ENCODE results near the gene C1QTNF4. TPM values are rescaled to one million over a fixed set of nuclear protein-coding genes. Genes with fewer than 3 reads are reported as not detected.

The C1QTNF4 gene
- total RNA-seq, 1 donor from 2014 or later: 1.3 TPM

DNA sequence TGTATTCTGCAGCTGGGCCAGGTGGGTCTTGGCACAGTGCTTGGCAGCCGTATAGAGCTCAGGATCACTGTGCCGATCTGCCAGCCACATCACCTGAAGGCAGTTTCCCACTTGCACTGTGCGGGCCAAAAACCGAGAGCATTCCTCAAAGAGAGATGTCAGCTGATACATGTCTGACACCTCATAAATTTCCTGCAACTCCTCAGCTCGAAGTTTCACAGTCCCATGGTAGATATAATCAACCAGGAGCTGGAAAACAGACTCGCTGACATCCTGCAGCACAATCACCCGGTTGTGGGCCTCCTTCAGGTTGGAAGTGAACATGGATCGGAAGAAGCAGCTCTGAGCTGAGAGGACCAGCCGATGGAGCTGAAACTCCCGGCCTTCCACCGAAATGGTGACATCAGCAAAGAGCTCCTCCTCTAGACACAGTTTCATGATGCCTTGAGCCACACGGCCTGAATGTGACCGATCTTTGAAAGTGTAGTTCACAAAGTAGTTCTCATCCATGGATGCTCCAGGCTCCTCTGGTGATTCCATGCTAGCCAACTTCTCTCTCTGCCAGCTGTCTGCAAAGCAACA lies 16.7 kb downstream of the C1QTNF4 start:
- no peaks in the 10 kb centered on the region for H3K9me3 ChIP-seq
- H3K4me1 ChIP-seq: peaks cover 34% of the 10 kb centered on the region
- ATAC-seq (no peak), DNase-seq (peak; percentile 20)
- no peak overlapping the region for H3K27ac ChIP-seq
- H3K4me3 ChIP-seq: peak overlapping the region; percentile 86
- peaks cover 74% of the 10 kb centered on the region for H3K36me3 ChIP-seq
- intact Hi-C loops (cut with DNase I): no loop called here
- no peaks in the 10 kb centered on the region for H3K27me3 ChIP-seq (ENCODE audit: low read depth)
- TF ChIP-seq, protein P1, sequence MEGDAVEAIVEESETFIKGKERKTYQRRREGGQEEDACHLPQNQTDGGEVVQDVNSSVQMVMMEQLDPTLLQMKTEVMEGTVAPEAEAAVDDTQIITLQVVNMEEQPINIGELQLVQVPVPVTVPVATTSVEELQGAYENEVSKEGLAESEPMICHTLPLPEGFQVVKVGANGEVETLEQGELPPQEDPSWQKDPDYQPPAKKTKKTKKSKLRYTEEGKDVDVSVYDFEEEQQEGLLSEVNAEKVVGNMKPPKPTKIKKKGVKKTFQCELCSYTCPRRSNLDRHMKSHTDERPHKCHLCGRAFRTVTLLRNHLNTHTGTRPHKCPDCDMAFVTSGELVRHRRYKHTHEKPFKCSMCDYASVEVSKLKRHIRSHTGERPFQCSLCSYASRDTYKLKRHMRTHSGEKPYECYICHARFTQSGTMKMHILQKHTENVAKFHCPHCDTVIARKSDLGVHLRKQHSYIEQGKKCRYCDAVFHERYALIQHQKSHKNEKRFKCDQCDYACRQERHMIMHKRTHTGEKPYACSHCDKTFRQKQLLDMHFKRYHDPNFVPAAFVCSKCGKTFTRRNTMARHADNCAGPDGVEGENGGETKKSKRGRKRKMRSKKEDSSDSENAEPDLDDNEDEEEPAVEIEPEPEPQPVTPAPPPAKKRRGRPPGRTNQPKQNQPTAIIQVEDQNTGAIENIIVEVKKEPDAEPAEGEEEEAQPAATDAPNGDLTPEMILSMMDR (IDR thresholded peaks at IDR 0.05): no peak

DNA sequence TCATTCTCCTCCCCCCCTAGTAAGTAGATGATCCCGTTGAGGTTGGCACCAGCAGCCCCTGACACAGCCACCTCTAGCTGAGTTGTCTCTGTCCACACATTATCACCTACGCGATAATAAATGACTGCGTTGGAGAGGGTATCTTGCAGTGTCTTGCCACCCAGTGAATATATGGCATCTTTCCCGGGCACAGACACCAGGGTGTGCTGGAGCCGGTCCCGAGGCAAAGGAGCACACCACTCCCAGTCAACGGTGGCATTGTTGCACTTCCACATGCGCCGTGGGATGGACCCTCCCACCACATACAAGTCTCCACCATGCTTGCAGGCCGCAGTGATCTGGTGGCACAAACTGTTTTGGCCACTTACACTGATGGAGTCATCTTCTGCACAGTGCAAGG lies 20.9 kb downstream of the C1QTNF4 start:
- Histone ChIP-seq H3K27ac (no peak overlapping the region), H3K9me3 (no peaks in the 10 kb centered on the region), H3K4me1 (peaks cover 33% of the 10 kb centered on the region), H3K4me3 (no peak overlapping the region), H3K36me3 (peaks cover 89% of the 10 kb centered on the region), H3K27me3 (ENCODE audit: low read depth) (no peaks in the 10 kb centered on the region)
- DNase-seq: peak; percentile 37
- intact Hi-C loops (cut with DNase I): no loop called here
- TF ChIP-seq, protein P1 (IDR thresholded peaks at IDR 0.05): no peak
- ATAC-seq: no peak

DNA sequence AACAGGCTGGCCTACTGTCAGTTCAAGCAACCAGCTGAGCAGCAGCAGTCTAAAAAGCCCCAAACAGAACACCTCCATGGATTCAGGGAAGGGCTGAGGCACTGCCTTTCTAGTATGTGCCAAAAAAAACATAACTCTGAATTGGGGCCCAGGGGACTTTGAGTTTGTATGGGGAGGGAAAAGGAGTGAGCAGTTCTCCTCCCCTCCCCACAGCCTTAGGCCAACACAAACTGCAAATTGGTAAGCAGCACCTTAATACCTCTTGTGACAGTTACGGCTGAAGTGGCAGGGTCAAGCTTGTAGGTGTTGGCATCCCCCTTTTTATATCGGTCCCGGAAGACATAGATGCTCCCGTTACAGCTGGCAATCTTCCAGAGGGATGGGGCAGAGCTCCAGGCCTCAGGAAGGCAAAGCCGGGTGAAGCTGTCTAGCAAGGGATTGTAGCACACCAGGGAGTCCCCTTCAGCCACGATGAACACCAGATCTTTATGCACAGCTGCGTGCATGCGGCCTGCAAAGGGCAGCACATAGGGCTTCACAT lies 21.4 kb downstream of the C1QTNF4 start:
- TF ChIP-seq, protein P1 (IDR thresholded peaks at IDR 0.05): no peak
- peaks cover 28% of the 10 kb centered on the region for H3K4me1 ChIP-seq
- H3K27me3 ChIP-seq (ENCODE audit: low read depth): no peaks in the 10 kb centered on the region
- H3K9me3 ChIP-seq: no peaks in the 10 kb centered on the region
- H3K4me3 ChIP-seq: no peak overlapping the region
- intact Hi-C loops (cut with DNase I): no loop called here
- ATAC-seq: no peak
- no peak overlapping the region for H3K27ac ChIP-seq
- H3K36me3 ChIP-seq: peaks cover 92% of the 10 kb centered on the region
- peak; percentile 12 for DNase-seq

DNA sequence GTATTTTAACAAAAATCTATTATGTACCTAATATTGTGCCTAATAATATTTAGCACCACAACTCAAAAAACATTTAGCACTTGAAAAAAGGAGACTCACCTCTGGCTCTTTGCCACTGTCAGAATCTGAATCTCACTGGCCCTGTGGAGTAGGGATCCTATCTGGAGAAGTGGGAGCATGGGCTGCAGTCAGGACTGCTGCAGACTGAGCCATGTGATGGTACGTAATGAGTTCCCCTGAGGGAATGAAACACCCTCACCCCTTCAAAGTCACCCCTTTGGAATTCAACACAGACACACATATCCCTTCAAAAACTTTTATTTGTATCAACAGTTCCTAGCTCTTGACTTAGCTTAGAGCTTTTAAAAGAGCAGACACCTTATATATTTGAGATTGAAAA lies 22.3 kb downstream of the C1QTNF4 start:
- intact Hi-C loops (cut with DNase I): no loop called here
- H3K36me3 ChIP-seq: peaks cover 83% of the 10 kb centered on the region
- no peak overlapping the region for H3K27ac ChIP-seq
- no peak for ATAC-seq
- TF ChIP-seq, protein P1 (IDR thresholded peaks at IDR 0.05): no peak
- DNase-seq: no peak
- peaks cover 24% of the 10 kb centered on the region for H3K4me1 ChIP-seq
- no peaks in the 10 kb centered on the region for H3K27me3 ChIP-seq (ENCODE audit: low read depth)
- no peak overlapping the region for H3K4me3 ChIP-seq
- H3K9me3 ChIP-seq: no peaks in the 10 kb centered on the region

DNA sequence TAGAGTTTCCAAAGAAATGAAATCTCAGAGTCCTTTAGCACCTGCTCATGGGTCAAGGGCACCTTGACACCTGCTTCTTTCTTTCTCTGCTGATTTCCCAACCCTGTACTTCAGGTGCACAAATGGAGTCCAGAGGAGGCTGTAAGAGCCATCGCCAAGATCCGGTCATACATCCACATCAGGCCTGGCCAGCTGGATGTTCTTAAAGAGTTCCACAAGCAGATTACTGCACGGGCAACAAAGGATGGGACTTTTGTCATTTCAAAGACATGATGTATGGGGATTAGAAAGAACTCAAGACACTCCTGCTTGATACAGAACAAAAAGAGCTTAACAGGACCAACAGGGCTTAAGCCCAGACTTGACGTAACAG lies 22.9 kb downstream of the C1QTNF4 start:
- Histone ChIP-seq H3K36me3 (peaks cover 78% of the 10 kb centered on the region), H3K9me3 (no peaks in the 10 kb centered on the region), H3K4me3 (no peak overlapping the region), H3K27ac (peak overlapping the region; percentile 0), H3K4me1 (peaks cover 27% of the 10 kb centered on the region), H3K27me3 (ENCODE audit: low read depth) (no peaks in the 10 kb centered on the region)
- ATAC-seq (peak in 1 of 2 donors; percentile 10), DNase-seq (no peak)
- TF ChIP-seq, protein P1 (IDR thresholded peaks at IDR 0.05): no peak
- intact Hi-C loops (cut with DNase I): no loop called here

All from lower lobe of right lung (tissue), 2 donors.